ENCODE measurements around the gene MAVS. TPM values are rescaled to one million over a fixed set of nuclear protein-coding genes. Genes with fewer than 3 reads are reported as not detected.
A peak's percentile ranks its signal among the peaks of the same experiment; 100 is the strongest.
"Not testable (repeated sequence)": the region's sequence is repeated elsewhere in the genome, so short reads cannot be mapped to it uniquely, and the experiment has no call there.

MAVS gene
- total RNA-seq, 2 donors from 2014 or later: 20.1 to 21.1 TPM

DNA sequence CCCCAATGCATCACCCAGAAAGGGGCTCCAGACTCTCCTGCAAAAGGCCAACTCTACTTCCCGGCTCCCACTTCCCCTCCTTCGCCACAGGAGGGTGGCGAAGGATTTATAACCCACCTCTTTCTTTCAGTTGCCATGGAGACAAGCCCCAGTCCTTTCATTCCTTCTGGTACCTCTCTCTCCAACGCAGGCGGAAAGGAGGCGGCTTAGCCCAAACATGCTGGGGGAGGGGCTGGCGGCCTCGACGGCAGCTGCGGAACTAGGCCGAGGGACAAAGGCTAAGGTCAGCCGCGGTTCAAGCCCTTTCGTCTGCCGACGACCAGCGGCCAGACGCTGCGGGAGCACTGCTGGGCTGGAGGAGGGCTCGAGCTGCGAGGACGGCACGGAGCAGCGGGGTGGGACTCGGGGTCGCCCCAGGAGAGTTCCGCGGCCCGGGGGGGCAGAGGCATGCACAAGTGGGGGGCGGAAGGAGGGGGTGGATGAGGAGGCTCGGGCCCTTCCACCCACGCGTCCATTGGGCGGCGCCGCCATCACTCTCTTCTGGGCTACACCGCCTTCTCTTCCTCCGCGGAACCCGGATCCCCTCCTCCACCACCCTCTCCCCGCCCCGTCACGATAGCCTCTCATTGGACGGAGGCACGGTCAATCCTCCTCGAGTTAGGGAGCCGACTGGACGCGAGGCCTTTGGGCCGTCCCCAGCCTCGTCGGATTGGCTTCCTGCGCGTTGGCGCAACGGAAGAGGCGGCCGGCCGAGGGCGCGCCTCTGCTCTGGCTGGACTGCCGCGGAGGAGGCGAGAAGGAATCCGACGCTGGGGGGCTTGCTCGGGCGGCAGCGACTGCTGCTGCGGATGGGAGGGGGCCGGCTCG is 42.2 kb downstream of the MAVS start, which contains the start of gene PANK2:
PANK2 (plus strand) TSS at position 766 of the 867 bp plus-strand sequence.
- ATAC-seq: peak; percentile 97

GRCh38 chr20:3889489-3890397 is 43.1 kb downstream of the MAVS start:
- no peaks in the 10 kb centered on the region for H3K27me3 Mint-ChIP-seq
- ATAC-seq (no peak), DNase-seq (peak in 2 of 3 donors; percentile 18 to 31)
- no peaks in the 10 kb centered on the region for H3K9me3 ChIP-seq (ENCODE audit: control insufficient read depth, low read length, poor library complexity, severe bottlenecking)
- peak overlapping the region; percentile 99 for H3K4me3 Mint-ChIP-seq
- peak overlapping the region; percentile 99 for H3K27ac Mint-ChIP-seq
- peaks cover 42% of the 10 kb centered on the region for H3K4me1 Mint-ChIP-seq
- peaks cover 8% of the 10 kb centered on the region for H3K36me3 Mint-ChIP-seq (ENCODE audit: low read depth)

More for the DNA sequence above, 42.2 kb downstream of the MAVS start, which contains the start of gene PANK2:
- H3K4me3 Mint-ChIP-seq: peak within 1 kb of the TSS; percentile 99
- H3K27me3 Mint-ChIP-seq: no peaks in the 10 kb centered on the region
- peaks cover 8% of the 10 kb centered on the region for H3K36me3 Mint-ChIP-seq (ENCODE audit: low read depth)
- H3K9me3 ChIP-seq (ENCODE audit: control insufficient read depth, low read length, poor library complexity, severe bottlenecking): no peaks in the 10 kb centered on the region
- peak; percentile 88 to 95 (median 93) for DNase-seq
- peaks cover 41% of the 10 kb centered on the region for H3K4me1 Mint-ChIP-seq
- peak within 1 kb of the TSS; percentile 99 for H3K27ac Mint-ChIP-seq

DNA sequence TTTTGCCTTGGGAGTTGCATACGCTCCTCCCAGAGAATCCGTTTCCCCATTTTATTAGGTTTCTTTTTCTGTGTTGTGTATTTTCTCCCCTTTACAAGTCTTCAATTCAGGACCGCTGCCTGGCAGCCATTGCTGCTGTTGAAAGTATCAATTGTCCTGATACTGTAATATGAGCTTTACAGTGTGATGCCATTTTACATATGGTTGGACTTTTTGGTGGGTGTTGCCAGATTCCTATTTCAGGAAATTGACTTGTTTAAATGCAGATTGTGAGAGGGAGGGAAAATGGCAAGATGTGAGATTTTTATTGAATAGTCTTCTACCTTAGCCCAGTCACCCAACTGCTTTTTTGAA is 43.7 kb downstream of the MAVS start:
- Mint-ChIP-seq H3K4me3 (peak overlapping the region; percentile 99), H3K27me3 (no peaks in the 10 kb centered on the region), H3K27ac (peak overlapping the region; percentile 99), H3K36me3 (ENCODE audit: low read depth) (peaks cover 8% of the 10 kb centered on the region), H3K4me1 (peaks cover 44% of the 10 kb centered on the region)
- no peak for ATAC-seq
- no peaks in the 10 kb centered on the region for H3K9me3 ChIP-seq (ENCODE audit: control insufficient read depth, low read length, poor library complexity, severe bottlenecking)
- no peak for DNase-seq

GRCh38 chr20:3890999-3891929 is 44.6 kb downstream of the MAVS start:
- H3K4me1 Mint-ChIP-seq: peaks cover 47% of the 10 kb centered on the region

DNA sequence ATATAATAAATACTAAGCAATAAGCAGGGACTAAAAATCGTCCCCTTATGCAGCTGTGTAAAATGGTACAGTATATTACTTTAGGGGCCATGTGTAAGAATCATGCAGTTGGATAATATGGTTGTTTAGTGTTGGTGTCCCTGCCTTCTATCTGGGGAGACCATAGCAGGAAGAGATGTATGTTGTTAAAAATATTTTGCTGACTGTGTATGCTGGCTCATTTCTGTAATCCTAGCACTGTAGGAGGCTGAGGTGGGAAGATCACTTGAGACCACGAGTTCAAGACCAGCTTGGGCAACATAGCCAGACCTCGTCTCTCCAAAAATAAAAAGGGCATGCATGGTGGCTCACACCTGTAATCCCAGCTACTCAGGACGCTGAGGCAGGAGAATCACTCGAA is 48.2 kb downstream of the MAVS start:
- no peak for ATAC-seq
- Mint-ChIP-seq H3K4me3 (peak overlapping the region; percentile 67), H3K4me1 (peaks cover 53% of the 10 kb centered on the region), H3K27me3 (no peaks in the 10 kb centered on the region), H3K27ac (no peak overlapping the region), H3K36me3 (ENCODE audit: low read depth) (peaks cover 5% of the 10 kb centered on the region)
- no peak for DNase-seq
- no peaks in the 10 kb centered on the region for H3K9me3 ChIP-seq (ENCODE audit: control insufficient read depth, low read length, poor library complexity, severe bottlenecking)

More at GRCh38 chr20:3890999-3891929, 44.6 kb downstream of the MAVS start:
- DNase-seq (no peak), ATAC-seq (no peak)
- peak overlapping the region; percentile 99 for H3K27ac Mint-ChIP-seq
- no peaks in the 10 kb centered on the region for H3K9me3 ChIP-seq (ENCODE audit: control insufficient read depth, low read length, poor library complexity, severe bottlenecking)
- H3K4me3 Mint-ChIP-seq: peak overlapping the region; percentile 99
- H3K27me3 Mint-ChIP-seq: no peaks in the 10 kb centered on the region
- peaks cover 8% of the 10 kb centered on the region for H3K36me3 Mint-ChIP-seq (ENCODE audit: low read depth)

DNA sequence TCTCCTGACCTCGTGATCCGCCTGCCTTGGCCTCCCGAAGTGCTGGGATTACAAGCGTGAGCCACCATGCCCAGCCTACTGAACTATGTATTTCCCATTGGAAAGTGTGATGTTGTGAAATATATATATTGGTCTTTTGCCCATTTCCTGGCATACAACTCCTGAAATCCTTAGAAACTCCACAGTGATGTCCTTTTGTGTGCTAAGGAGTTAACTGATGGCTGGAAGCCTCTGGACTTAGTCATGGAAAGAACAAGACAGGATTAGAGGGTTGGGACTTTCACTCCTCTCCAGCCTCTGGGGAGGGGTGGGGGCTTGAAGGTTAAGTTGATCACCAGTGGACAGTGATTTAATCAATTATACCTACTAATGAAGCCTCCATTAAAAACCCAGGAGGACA is 49.7 kb downstream of the MAVS start:
- DNase-seq (no peak), ATAC-seq (no peak)
- Mint-ChIP-seq H3K36me3 (ENCODE audit: low read depth) (no peaks in the 10 kb centered on the region), H3K4me3 (peak overlapping the region; percentile 15), H3K4me1 (peaks cover 52% of the 10 kb centered on the region), H3K27ac (peak overlapping the region; percentile 94), H3K27me3 (no peaks in the 10 kb centered on the region)
- no peaks in the 10 kb centered on the region for H3K9me3 ChIP-seq (ENCODE audit: control insufficient read depth, low read length, poor library complexity, severe bottlenecking)

DNA sequence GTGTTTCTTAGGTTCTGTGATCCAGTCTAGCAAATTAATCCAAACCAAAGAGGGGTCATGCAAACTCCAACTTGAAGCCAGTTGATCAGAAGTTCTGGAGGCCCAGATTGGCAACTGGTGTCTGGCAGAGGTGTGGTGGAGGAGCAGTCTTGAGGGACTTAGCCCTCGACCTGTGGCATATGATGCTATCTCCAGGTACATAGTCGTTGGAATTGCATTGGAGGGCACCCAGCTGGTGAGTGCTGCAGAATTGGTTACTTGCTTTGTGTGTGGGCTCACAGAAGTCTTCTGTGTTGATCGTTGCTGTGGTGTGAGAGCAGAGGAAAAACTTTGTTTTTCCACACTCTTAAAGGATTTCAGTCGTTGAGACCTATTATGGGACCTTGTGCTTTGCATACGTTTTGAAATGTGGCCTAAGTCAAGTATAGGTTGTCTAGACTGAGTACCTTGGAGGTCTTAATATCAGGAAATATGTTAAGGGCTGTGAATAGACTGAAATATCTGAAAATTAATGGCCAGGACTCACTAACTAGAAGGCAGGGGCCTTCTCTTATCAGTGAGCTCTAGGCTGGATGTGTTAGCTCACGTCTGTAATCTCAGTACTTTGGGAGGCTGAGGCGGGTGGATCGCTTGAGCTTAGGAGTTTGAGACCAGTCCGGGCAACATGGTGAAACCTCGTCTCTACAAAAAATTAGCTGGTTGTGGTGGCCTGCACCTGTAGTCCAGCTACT is 50.4 kb downstream of the MAVS start:
- H3K4me1 Mint-ChIP-seq: peaks cover 52% of the 10 kb centered on the region
- no peaks in the 10 kb centered on the region for H3K27me3 Mint-ChIP-seq
- H3K27ac Mint-ChIP-seq: peak overlapping the region; percentile 94
- no peaks in the 10 kb centered on the region for H3K9me3 ChIP-seq (ENCODE audit: control insufficient read depth, low read length, poor library complexity, severe bottlenecking)
- ATAC-seq (no peak), DNase-seq (no peak)
- H3K4me3 Mint-ChIP-seq: peak overlapping the region; percentile 68
- no peaks in the 10 kb centered on the region for H3K36me3 Mint-ChIP-seq (ENCODE audit: low read depth)

DNA sequence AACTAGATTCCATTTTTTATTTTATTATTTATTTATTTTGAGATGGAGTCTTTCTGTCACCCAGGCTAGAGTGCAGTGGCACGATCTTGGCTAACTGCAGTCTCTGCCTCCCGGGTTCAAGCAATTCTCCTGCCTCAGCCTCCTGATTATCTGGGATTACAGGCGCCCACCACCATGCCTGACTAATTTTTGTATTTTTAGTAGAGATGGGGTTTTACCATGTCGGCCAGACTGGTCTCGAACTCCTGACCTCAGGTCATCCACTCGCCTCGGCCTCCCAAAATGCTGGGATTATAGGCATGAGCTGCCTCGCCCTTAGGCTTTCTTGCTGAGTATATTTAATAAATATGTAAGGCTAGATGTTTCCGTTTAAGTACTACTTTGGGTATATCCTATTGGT is 51.5 kb downstream of the MAVS start:
- peaks cover 53% of the 10 kb centered on the region for H3K4me1 Mint-ChIP-seq
- not testable (repeated sequence) for H3K4me3 Mint-ChIP-seq; H3K9me3 ChIP-seq (ENCODE audit: control insufficient read depth, low read length, poor library complexity, severe bottlenecking); H3K27me3 Mint-ChIP-seq; ATAC-seq; DNase-seq; H3K36me3 Mint-ChIP-seq (ENCODE audit: low read depth)
- peak overlapping the region; percentile 81 for H3K27ac Mint-ChIP-seq

- ATAC-seq: no peak
- Mint-ChIP-seq H3K27ac (peak overlapping the region; percentile 81), H3K36me3 (ENCODE audit: low read depth) (no peaks in the 10 kb centered on the region), H3K4me3 (peak overlapping the region; percentile 19), H3K4me1 (peaks cover 49% of the 10 kb centered on the region), H3K27me3 (no peaks in the 10 kb centered on the region)
- H3K9me3 ChIP-seq (ENCODE audit: control insufficient read depth, low read length, poor library complexity, severe bottlenecking): no peaks in the 10 kb centered on the region
- no peak for DNase-seq
Observed at GRCh38 chr20:3898639-3899038, 52.0 kb downstream of the MAVS start.

GRCh38 chr20:3900187-3900604 is 53.6 kb downstream of the MAVS start:
- Mint-ChIP-seq H3K36me3 (ENCODE audit: low read depth) (no peaks in the 10 kb centered on the region), H3K27me3 (no peaks in the 10 kb centered on the region), H3K4me1 (peaks cover 47% of the 10 kb centered on the region), H3K27ac (peak overlapping the region; percentile 81), H3K4me3 (peak overlapping the region; percentile 12)
- ATAC-seq (peak; percentile 21), DNase-seq (no peak)
- H3K9me3 ChIP-seq (ENCODE audit: control insufficient read depth, low read length, poor library complexity, severe bottlenecking): no peaks in the 10 kb centered on the region

DNA sequence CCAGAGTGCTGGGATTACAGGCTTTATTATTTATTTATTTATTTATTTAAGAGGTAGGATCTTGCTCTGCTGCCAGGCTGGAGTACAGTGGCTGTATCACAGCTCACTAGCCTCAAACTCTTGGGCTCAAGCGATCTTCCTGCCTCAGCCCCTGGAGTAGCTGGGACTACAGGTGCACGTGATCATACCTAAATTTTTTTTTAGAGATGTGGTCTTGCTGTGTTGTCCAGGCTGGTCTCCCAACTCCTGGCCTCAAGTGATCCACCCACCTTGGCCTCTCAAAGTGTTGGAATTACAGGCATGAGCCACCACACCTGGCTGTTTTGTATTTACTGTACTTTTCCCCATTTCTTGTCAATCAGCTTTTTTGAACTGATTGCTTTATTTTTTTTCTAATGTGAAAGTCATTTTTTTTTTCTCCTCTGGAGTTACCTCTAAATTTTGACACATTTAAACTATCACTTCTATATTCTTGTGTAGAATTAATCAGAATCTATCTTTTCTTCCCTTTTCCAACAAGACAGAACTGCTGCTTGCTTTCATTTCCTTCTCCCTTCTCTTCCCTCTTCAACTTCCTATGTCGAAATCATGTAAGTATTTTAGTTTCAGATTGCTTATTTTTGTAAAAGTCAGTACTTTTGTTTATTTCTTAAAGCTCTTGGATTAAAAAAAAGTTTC is 54.5 kb downstream of the MAVS start:
- H3K36me3 Mint-ChIP-seq (ENCODE audit: low read depth): no peaks in the 10 kb centered on the region
- peaks cover 45% of the 10 kb centered on the region for H3K4me1 Mint-ChIP-seq
- ATAC-seq: no peak
- peak overlapping the region; percentile 74 for H3K4me3 Mint-ChIP-seq
- H3K9me3 ChIP-seq (ENCODE audit: control insufficient read depth, low read length, poor library complexity, severe bottlenecking): no peaks in the 10 kb centered on the region
- peak overlapping the region; percentile 91 for H3K27ac Mint-ChIP-seq
- DNase-seq: no peak
- H3K27me3 Mint-ChIP-seq: no peaks in the 10 kb centered on the region
